H9 (cell line): Measurements from ENCODE around the gene SERPINA5. TPM values are rescaled to one million over a fixed set of nuclear protein-coding genes. Genes with fewer than 3 reads are reported as not detected.

Source experiments
- DNase-seq: peaks from one replicate; pipeline ENCODE4 v3.0.0-alpha.2; 2017
- H2AFZ ChIP-seq: one replicate; pipeline ENCODE4 v1.6.1; 2013; ENCODE audit warnings: mild to moderate bottlenecking, low read length, control low read depth, moderate library complexity
- H2AK5ac ChIP-seq: 2 replicates; pipeline ENCODE4 v1.6.1; 2013; ENCODE audit warnings: low read length, control low read depth, mixed read lengths; ENCODE audit not compliant: insufficient read length
- H2BK120ac ChIP-seq: one replicate; pipeline ENCODE4 v1.6.1; 2013; ENCODE audit warnings: low read depth, mild to moderate bottlenecking, low read length, control low read depth, inconsistent platforms; ENCODE audit not compliant: poor library complexity, severe bottlenecking
- H2BK12ac ChIP-seq: 2 replicates; pipeline ENCODE4 v1.6.1; 2013; ENCODE audit warnings: low read length, control low read depth, mixed read lengths, low read depth; ENCODE audit not compliant: insufficient read length
- H2BK15ac ChIP-seq: 2 replicates; pipeline ENCODE4 v1.6.1; 2013; ENCODE audit warnings: low read depth, low read length, control low read depth
- H2BK20ac ChIP-seq: one replicate; pipeline ENCODE4 v1.6.1; 2013; ENCODE audit warnings: low read depth, mild to moderate bottlenecking, low read length, control low read depth, inconsistent platforms; ENCODE audit not compliant: poor library complexity, severe bottlenecking
- H2BK5ac ChIP-seq: 2 replicates; pipeline ENCODE4 v1.6.1; 2013; ENCODE audit warnings: low read length, control low read depth, mixed read lengths; ENCODE audit not compliant: insufficient read length
- H3K14ac ChIP-seq: 2 replicates; pipeline ENCODE4 v1.6.1; 2013; ENCODE audit warnings: low read length, control low read depth; ENCODE audit not compliant: insufficient read depth
- H3K18ac ChIP-seq: 2 replicates; pipeline ENCODE4 v1.6.1; 2013; ENCODE audit warnings: low read depth, mild to moderate bottlenecking, mixed read lengths, low read length, control low read depth; ENCODE audit not compliant: insufficient read length
- H3K23ac ChIP-seq: 2 replicates; pipeline ENCODE4 v1.6.1; 2013; ENCODE audit warnings: low read length, control low read depth, mixed read lengths, low read depth; ENCODE audit not compliant: insufficient read length
- H3K23me2 ChIP-seq: 2 replicates; pipeline ENCODE4 v1.6.1; 2013; ENCODE audit warnings: low read depth, mild to moderate bottlenecking, mixed read lengths, low read length, control low read depth; ENCODE audit not compliant: insufficient read length, poor library complexity, severe bottlenecking
- H3K27ac ChIP-seq: 2 replicates; pipeline ENCODE4 v1.5.1; 2013; ENCODE audit warnings: low read length, control low read depth, mixed read lengths, low read depth; ENCODE audit not compliant: insufficient read length
- H3K27me3 ChIP-seq: 2 replicates; pipeline ENCODE4 v1.6.1; 2013; ENCODE audit warnings: low read length, control low read depth, inconsistent platforms; ENCODE audit not compliant: insufficient read depth
- H3K4ac ChIP-seq: 2 replicates; pipeline ENCODE4 v1.6.1; 2013; ENCODE audit warnings: low read depth, mild to moderate bottlenecking, control low read depth, inconsistent platforms, low read length, moderate library complexity
- H3K4me1 ChIP-seq: 2 replicates; pipeline ENCODE4 v1.6.1; 2013; ENCODE audit warnings: low read length, control low read depth, inconsistent platforms; ENCODE audit not compliant: insufficient read depth
- H3K4me2 ChIP-seq: 2 replicates; pipeline ENCODE4 v1.6.1; 2013; ENCODE audit warnings: low read length, control low read depth, mixed read lengths; ENCODE audit not compliant: insufficient read length, insufficient read depth
- H3K56ac ChIP-seq: 2 replicates; pipeline ENCODE4 v1.6.1; 2013; ENCODE audit warnings: low read depth, mild to moderate bottlenecking, mixed read lengths, low read length, control low read depth; ENCODE audit not compliant: insufficient read length
- H3K79me1 ChIP-seq: 2 replicates; pipeline ENCODE4 v1.6.1; 2013; ENCODE audit warnings: low read depth, mild to moderate bottlenecking, moderate library complexity, low read length, control low read depth, inconsistent platforms; ENCODE audit not compliant: insufficient read depth, poor library complexity, severe bottlenecking
- H3K79me2 ChIP-seq: 2 replicates; pipeline ENCODE4 v1.6.1; 2013; ENCODE audit warnings: low read length, control low read depth, inconsistent platforms; ENCODE audit not compliant: insufficient read depth
- H3K9ac ChIP-seq: 2 replicates; pipeline ENCODE4 v1.6.1; 2013; ENCODE audit warnings: low read length, control low read depth, mixed read lengths; ENCODE audit not compliant: insufficient read length; ENCODE audit errors: extremely low read depth
- H3K9me3 ChIP-seq: one replicate; pipeline ENCODE4 v1.6.1; 2013; ENCODE audit warnings: low read depth, low read length, inconsistent platforms; ENCODE audit not compliant: control insufficient read depth
- H3T11ph ChIP-seq: one replicate; pipeline ENCODE4 v1.6.1; 2013; ENCODE audit warnings: mild to moderate bottlenecking, low read length, control low read depth, inconsistent platforms
- H4K20me1 ChIP-seq: one replicate; pipeline ENCODE4 v1.6.1; 2013; ENCODE audit not compliant: control insufficient read depth, insufficient read length, insufficient read depth
- H4K5ac ChIP-seq: 2 replicates; pipeline ENCODE4 v1.6.1; 2013; ENCODE audit warnings: low read depth, mild to moderate bottlenecking, mixed read lengths, low read length, control low read depth; ENCODE audit not compliant: insufficient read length
- H4K8ac ChIP-seq: replicated peaks from 2 replicates; pipeline ENCODE4 v1.6.1; 2013; ENCODE audit warnings: low read length, control low read depth, mixed read lengths, low read depth; ENCODE audit not compliant: insufficient read length
- H4K91ac ChIP-seq: 2 replicates; pipeline ENCODE4 v1.6.1; 2013; ENCODE audit warnings: low read depth, mild to moderate bottlenecking, moderate library complexity, mixed read lengths, low read length, control low read depth; ENCODE audit not compliant: insufficient read length
- H3K27ac Mint-ChIP-seq, 3 experiments: 2 replicates in 2 of 3; 3 replicates in 1 of 3; pipeline ENCODE4 v1.8.0; 2020 to 2021; ENCODE audit warnings: mixed read lengths in 3 of 3, mild to moderate bottlenecking in 1 of 3, moderate library complexity in 1 of 3
- H3K27me3 Mint-ChIP-seq: 2 replicates; pipeline ENCODE4 v1.8.0; 2021; ENCODE audit warnings: low read depth, mild to moderate bottlenecking, moderate library complexity, mixed read lengths
- H3K36me3 Mint-ChIP-seq, 3 experiments: 2 replicates in 2 of 3; 3 replicates in 1 of 3; pipeline ENCODE4 v1.8.0; 2020 to 2021; ENCODE audit warnings: low read depth in 3 of 3, mixed read lengths in 3 of 3; ENCODE audit not compliant: insufficient read depth in 1 of 3
- H3K4me1 Mint-ChIP-seq, 2 experiments: 2 replicates each; pipeline ENCODE4 v1.8.0; 2020; ENCODE audit warnings: mixed read lengths in 2 of 2
- H3K4me3 Mint-ChIP-seq, 2 experiments: 2 replicates in 1 of 2; 3 replicates in 1 of 2; pipeline ENCODE4 v1.8.0; 2020 to 2021; ENCODE audit warnings: mild to moderate bottlenecking in 2 of 2, mixed read lengths in 2 of 2, moderate library complexity in 1 of 2
- H3K9me3 Mint-ChIP-seq, 2 experiments: 2 replicates in 1 of 2; 3 replicates in 1 of 2; pipeline ENCODE4 v1.8.0; 2020; ENCODE audit warnings: mild to moderate bottlenecking in 2 of 2, mixed read lengths in 2 of 2, moderate library complexity in 1 of 2
- WGBS: extraction: QIAGEN DNeasy Blood & Tissue Kit; methylation state at CpG from one replicate; pipeline ENCODE4 v1.1.7; 2013; ENCODE audit warnings: missing lambda C conversion rate, low lambda C conversion rate, mixed read lengths; ENCODE audit not compliant: insufficient read length; ENCODE audit errors: extremely low coverage; 5-methylcytosine and 5-hydroxymethylcytosine counted together
- total RNA-seq: library from RNA; stranded (reverse); gene quantifications from 2 replicates; pipeline ENCODE4 v1.2.1, GENCODE V29; 2021
- TF ChIP-seq, protein P1 (sequence below): fragments of 200-600 bp; sonication (generic); conservative IDR thresholded peaks from 3 replicates; pipeline ENCODE4 v1.8.0; 2021; ENCODE audit warnings: antibody characterized with exemption, mild to moderate bottlenecking

The SERPINA5 gene
- total RNA-seq, 1 experiment from 2014 or later, result 1.1 TPM

DNA sequence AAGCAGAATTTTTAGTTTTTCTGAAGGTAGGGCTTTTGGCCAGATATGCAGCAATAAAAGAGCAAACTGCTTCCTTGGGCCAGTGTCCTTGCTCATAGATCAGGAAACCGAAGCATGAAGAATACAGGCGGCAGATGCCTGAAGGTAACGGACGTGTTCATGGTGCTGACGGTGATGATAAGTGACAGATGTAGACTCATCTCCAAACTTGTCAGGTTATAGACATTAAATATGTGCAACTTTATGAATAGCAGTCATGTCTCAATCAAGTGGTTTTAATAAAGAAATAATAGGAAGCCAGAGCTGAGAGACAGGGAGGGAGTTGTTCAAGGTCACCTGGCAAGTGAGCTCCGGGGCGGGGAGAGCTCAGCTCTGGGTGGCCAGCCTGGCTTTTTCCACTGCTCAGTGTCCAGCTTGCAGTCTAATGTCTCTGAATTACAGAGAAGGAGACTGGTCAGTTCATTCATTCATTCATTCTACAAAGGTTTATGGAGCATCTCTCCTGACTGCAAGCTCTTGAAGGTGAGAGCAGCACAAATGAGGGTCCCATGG is 1.0 kb downstream of the SERPINA5 start:
- no peak overlapping the region for H3K18ac ChIP-seq

More for the DNA sequence above, 1.0 kb downstream of the SERPINA5 start:
- no peak overlapping the region for H3K4ac ChIP-seq
- no peak overlapping the region for H3K4me2 ChIP-seq
- no peak overlapping the region for H2BK120ac ChIP-seq
- H4K8ac ChIP-seq, result no peak overlapping the region
- H2BK20ac ChIP-seq, result no peak overlapping the region
- no peaks in the 10 kb centered on the region for H3K79me1 ChIP-seq
- no peak overlapping the region for H3K23ac ChIP-seq
- no peak overlapping the region for H2BK15ac ChIP-seq
- H3K9ac ChIP-seq, result no peak overlapping the region
- no peak overlapping the region for H4K91ac ChIP-seq
- no peaks in the 10 kb centered on the region for H3K27me3 ChIP-seq
- no peak overlapping the region for H3T11ph ChIP-seq
- no peaks in the 10 kb centered on the region for H3K79me2 ChIP-seq
- no peak overlapping the region for H3K56ac ChIP-seq
- no peak overlapping the region for H2AK5ac ChIP-seq
- no peak overlapping the region for H3K4me3 Mint-ChIP-seq
- H3K27ac Mint-ChIP-seq, result no peak overlapping the region
- no peaks in the 10 kb centered on the region for H3K4me1 ChIP-seq
- WGBS, result no CpG with 5 or more reads among the region's 7 CpGs
- H2BK5ac ChIP-seq, result no peak overlapping the region
- TF ChIP-seq, protein P1, sequence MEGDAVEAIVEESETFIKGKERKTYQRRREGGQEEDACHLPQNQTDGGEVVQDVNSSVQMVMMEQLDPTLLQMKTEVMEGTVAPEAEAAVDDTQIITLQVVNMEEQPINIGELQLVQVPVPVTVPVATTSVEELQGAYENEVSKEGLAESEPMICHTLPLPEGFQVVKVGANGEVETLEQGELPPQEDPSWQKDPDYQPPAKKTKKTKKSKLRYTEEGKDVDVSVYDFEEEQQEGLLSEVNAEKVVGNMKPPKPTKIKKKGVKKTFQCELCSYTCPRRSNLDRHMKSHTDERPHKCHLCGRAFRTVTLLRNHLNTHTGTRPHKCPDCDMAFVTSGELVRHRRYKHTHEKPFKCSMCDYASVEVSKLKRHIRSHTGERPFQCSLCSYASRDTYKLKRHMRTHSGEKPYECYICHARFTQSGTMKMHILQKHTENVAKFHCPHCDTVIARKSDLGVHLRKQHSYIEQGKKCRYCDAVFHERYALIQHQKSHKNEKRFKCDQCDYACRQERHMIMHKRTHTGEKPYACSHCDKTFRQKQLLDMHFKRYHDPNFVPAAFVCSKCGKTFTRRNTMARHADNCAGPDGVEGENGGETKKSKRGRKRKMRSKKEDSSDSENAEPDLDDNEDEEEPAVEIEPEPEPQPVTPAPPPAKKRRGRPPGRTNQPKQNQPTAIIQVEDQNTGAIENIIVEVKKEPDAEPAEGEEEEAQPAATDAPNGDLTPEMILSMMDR, result no peak
- H3K9me3 Mint-ChIP-seq, result peaks cover 7 to 14% of the 10 kb centered on the region in 2 experiments
- H3K27ac ChIP-seq, result no peak overlapping the region
- DNase-seq, result no peak
- H3K9me3 ChIP-seq, result no peaks in the 10 kb centered on the region
- H2AFZ ChIP-seq, result no peak overlapping the region
- peaks cover 41% of the 10 kb centered on the region for H3K27me3 Mint-ChIP-seq
- no peaks in the 10 kb centered on the region for H4K20me1 ChIP-seq
- no peak overlapping the region for H2BK12ac ChIP-seq
- peaks cover 26 to 27% of the 10 kb centered on the region in 2 experiments for H3K4me1 Mint-ChIP-seq
- peaks cover 0 to 13% (median 3%) of the 10 kb centered on the region in 3 experiments; a peak in 4 of 7 replicates for H3K36me3 Mint-ChIP-seq
- H4K5ac ChIP-seq, result no peak overlapping the region
- H3K23me2 ChIP-seq, result no peaks in the 10 kb centered on the region
- H3K14ac ChIP-seq, result no peak overlapping the region
